ENCODE results near the gene RNU1-3.
"Not testable (repeated sequence)": the region's sequence is repeated elsewhere in the genome, so short reads cannot be mapped to it uniquely, and the experiment has no call there.

The RNU1-3 gene

DNA sequence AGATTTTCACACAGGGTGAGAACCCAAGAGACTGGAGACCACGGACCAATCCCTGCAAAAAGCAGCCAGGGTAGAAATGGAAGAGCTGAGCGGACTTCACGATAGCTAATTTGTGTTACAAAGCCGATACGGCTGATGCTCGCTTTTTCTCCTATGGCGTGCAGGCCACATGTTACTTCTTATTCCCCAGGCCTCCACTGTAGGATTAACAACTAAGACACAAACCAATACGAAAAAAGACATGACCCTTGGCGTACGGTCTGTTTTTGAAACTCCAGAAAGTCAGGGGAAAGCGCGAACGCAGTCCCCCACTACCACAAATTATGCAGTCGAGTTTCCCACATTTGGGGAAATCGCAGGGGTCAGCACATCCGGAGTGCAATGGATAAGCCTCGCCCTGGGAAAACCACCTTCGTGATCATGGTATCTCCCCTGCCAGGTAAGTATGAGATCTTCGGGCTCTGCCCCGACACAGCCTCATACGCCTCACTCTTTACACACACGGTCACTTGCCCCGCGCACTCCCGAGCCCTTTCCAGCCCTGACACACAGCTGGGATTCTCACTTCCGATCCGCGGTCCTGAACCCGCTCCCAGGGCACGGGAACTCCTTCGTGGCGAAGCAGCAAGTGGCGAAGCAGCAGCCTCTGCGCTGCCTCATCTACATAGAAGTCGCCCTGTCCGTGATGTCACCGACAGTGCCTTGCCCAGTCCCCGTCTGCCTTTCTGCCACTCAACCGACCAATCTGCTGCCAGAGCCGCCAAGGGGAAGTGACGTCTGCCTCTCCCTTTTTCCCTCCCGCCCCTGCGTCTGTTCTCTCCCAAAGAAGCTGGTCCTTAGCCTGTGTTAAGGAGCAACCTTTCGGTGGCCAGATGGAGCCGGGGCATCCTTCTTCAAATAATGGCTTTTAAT is at the start of gene RNU1-3:
Gene RNU1-3 (minus strand): TSS at position 447 of the 912 bp plus-strand sequence.
- not testable (repeated sequence) for H3K4me3 ChIP-seq (ENCODE audit: low read length)

- H3K4me3 ChIP-seq (ENCODE audit: low read length), result not testable (repeated sequence)
Observed at GRCh38 chr1:16713480-16713879, 46.7 kb upstream of the RNU1-3 start.

DNA sequence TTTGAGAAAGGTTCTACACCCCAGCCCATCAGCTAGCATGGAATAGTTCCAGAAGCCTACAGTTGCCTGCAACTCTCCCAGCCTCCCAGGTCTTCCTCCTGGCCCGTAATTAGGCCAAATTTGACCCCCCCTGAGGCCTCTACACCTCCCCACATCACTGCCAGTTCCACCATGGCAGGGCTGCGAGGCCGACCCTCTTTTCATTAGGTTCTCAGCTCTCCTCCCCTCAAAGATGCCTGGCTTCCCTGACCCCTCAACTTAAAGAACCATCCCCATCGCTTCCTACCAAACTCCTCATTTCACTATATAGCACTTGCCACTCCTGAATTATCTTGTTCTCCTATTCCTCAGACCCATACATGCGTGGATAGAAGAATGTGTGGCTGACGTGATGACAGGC is 46.2 kb upstream of the RNU1-3 start:
- not testable (repeated sequence) for H3K4me3 ChIP-seq (ENCODE audit: low read length)

- H3K4me3 ChIP-seq (ENCODE audit: low read length), result not testable (repeated sequence)
Observed at GRCh38 chr1:16712582-16712981, 45.8 kb upstream of the RNU1-3 start.

DNA sequence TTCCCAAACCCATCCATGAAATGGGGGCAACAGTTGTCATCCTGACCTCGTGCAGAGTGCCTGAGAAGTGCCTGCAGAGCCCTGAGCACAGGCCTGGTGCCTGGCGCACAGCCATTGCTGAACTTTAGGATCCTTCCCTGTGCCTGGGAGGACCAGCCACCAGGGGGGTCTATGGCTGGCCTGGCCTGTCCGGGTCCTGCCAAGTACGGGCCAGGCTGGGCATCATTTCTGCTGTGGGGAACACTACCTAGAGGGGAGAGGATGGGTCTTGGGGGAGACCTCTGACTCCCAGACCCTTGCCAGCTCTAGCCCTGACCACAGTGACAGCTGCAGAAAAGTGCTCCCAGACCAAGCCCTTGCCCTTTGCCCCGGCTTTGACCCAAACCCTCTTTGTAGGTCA is 45.4 kb upstream of the RNU1-3 start:
- H3K4me3 ChIP-seq (ENCODE audit: low read length), result not testable (repeated sequence)

DNA sequence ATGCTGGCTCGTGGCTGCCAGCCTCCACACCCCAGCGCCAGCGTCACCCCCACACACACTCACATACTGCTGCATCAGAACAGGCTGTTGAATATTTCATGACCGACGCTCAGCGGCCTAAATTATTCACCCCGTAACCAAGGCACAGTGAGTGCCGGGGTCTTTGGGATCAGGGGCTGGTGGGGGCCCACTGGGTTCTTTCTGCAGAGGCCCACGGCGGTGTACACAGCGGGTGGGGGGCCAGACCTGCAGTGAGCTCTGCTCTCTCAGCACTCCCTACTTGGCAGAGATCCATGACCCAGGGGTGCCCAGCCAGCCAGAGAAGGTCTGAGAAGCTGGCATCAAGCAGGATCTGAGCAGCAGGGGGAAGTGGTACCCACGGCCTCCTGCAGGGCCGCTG is 43.9 kb upstream of the RNU1-3 start:
- not testable (repeated sequence) for H3K4me3 ChIP-seq (ENCODE audit: low read length)

DNA sequence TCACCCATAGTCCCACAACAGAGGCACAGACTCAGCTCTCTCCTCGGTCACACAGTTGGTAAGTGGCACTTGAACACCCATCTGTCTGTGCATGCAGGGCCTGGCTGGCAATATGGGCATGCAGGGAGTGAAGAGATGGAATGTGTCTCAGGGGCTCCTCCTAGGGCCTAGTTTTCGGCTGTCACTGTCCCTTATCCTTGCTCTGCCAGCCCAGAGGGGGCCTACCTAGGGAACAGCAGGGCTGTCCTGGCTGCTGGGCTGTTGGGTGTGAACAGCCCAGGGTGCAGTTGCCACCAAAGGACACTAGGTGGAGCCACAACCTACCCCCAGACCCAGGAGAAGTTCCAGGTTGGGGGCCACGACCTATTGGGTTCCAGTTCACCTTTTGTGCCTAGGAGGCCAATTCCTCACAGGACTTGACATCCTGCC is 42.9 kb upstream of the RNU1-3 start:
- H3K4me3 ChIP-seq (ENCODE audit: low read length), result not testable (repeated sequence)

DNA sequence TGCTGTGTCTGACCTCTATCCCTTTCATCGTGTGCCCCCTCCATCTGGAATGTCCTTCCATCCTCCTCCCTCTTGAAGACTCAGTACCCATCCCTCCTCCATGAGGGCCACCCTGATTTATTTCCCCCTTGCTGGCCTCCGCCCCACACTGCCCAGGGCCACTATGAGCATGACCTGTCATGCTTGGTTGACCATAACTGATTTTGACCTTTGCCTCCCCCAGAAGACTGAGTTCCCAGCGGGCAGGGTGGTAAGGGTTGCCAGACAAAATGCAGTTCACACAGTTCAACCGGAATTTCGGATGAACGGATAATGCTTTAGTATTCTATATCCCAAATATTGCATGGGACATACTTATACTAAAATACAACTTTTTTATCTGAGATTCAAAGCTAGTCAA is 42.0 kb upstream of the RNU1-3 start:
- H3K4me3 ChIP-seq (ENCODE audit: low read length), result not testable (repeated sequence)

DNA sequence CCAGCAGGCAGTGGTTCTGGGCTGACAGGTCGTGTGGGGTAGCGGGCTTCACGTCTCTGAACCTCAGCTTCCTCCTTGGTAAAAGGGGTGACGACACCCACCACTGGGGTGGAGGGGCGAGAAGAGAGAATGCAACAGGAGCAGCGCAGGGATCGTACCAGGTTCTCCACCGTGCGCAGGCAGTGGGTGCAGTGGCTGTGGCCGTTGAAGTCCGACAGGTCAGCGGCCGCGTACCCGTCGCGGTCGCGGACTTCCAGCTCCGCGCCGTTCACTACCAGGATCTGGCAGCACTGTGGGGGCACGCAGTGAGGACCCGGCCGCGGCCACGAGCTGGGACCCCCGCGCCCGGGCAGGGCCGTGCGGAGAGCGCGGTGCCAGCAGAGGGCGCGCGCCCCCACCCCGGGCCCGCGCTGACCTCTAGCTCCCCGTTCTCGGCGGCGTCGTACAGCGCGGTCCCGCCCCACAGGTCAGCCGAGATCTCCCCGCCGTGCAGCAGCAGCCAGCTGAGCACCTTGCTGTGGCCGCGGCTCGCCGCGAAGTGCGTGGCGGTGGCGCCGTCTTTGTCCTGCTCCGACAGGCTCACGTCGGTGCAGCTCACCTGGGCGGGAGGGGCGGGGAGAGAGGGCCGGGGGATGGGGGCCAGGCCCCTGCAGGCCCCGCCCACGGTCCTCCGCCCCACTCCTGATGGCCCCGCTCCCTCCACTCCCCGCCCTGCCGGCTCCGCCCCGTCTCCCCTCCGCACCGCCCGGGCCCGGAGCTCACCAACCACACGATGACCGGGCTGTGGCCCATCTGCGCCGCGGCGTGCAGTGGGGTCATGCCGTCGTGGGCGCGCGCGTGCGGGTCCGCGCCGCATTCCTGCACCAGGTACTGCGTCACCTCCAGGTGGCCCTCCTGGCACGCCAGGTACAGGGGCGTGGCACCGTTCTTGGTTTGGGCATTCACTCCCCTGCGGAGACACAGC is 40.7 kb upstream of the RNU1-3 start:
- H3K4me3 ChIP-seq (ENCODE audit: low read length), result not testable (repeated sequence)

GRCh38 chr1:16706302-16706701 is 39.6 kb upstream of the RNU1-3 start:
- H3K4me3 ChIP-seq (ENCODE audit: low read length), result not testable (repeated sequence)

GRCh38 chr1:16704502-16705100 is 37.9 kb upstream of the RNU1-3 start:
- H3K4me3 ChIP-seq (ENCODE audit: low read length), result not testable (repeated sequence)

GRCh38 chr1:16704076-16704475 is 37.3 kb upstream of the RNU1-3 start:
- not testable (repeated sequence) for H3K4me3 ChIP-seq (ENCODE audit: low read length)

GRCh38 chr1:16703602-16704001 is 36.9 kb upstream of the RNU1-3 start:
- not testable (repeated sequence) for H3K4me3 ChIP-seq (ENCODE audit: low read length)

DNA sequence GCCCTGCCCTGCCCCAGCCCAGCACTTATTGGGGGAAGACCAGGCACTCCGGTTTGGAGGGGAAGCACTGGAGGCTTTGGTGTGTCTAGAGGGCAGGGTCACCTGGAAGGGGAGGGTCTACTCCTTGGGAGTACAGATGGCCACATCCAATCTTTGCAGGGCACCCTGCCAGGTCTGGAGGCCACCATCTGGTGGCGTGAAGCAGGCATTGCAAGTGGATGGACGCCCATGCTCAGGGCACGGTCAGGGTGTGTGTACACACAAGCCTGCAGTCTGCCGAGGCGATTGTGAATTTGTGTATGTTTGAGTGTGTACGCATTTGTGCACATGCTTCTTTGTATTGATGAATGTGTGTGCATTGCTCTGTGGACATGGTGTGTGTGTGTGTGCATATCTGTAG is 36.4 kb upstream of the RNU1-3 start:
- not testable (repeated sequence) for H3K4me3 ChIP-seq (ENCODE audit: low read length)

DNA sequence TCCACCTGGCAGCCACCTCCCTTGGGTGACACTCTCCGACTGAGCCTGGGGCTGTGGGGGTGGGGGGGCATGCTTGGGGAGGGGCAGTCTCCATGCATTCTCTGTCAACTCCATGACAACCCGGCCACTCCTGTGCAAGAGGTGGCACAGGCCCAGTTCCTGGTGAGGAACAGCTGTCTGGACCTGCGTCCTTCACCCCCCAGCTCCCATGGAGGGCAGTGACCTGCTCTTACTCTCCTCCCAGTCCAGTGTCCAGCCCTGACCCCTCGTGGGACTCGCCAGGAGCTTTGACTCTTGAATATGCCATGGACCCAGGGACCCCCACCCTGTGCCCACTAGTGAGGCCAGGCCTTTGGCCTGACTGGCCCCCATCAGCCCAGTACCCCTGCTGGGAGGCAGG is 35.5 kb upstream of the RNU1-3 start:
- H3K4me3 ChIP-seq (ENCODE audit: low read length), result not testable (repeated sequence)

- not testable (repeated sequence) for H3K4me3 ChIP-seq (ENCODE audit: low read length)
Observed at GRCh38 chr1:16701189-16701588, 34.4 kb upstream of the RNU1-3 start.

DNA sequence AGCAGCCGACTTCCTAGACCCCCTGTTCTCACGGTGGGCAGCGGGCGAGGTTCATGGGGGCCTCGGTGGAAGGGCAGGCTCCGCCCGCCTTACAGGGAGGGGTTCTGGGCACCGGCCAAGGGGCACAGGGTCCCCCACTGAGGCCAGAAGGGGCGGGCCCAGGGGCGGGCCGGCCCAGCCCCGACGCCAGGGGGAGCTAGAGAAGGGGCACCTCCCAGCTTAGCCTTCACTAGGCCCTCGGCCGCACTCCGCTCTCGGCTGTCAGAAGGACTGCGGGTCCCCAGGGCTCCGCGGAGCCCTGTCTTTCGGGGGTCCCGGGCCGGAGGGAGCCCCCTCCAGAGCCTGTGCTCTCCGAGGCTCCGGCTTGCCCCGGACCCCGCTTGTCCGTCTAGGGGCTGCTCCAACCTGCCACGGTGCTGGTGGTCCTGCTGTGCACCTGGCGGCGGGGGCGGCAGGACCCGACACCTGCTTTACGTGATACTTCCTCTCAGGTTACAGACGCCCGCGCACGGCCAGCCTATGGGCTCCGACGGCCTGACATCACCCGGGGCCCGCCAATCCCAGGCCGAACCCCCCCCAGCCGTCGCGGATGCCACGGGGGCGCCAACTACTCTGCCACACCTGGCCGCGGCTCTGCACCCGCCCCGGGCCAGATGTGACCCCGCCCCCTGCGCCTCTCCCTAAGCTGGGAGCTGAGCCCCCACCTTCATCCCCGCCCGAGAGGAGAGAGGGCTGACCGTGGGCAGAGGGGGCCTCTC is 33.6 kb upstream of the RNU1-3 start:
- not testable (repeated sequence) for H3K4me3 ChIP-seq (ENCODE audit: low read length)

- not testable (repeated sequence) for H3K4me3 ChIP-seq (ENCODE audit: low read length)
Observed at GRCh38 chr1:16699440-16699839, 32.7 kb upstream of the RNU1-3 start.

DNA sequence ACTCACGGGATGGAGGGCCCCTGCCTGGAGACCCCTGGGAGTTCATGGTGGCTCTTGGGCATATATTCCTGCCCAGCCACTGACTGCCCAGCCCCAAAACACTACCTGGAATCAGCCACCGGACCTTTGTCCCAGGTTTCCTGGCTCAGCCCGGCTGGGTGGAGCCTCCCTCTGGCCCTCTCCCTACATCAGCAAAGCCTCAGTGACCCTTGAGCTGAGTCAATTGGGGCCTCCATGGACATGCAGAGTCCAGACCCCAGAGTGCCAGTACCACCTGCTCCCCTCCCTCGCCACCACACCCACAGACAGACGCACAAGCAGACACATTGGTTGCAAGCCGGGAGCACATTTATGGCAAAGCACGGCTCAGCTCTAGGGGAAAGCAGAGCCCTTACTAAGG is 30.4 kb upstream of the RNU1-3 start:
- not testable (repeated sequence) for H3K4me3 ChIP-seq (ENCODE audit: low read length)

DNA sequence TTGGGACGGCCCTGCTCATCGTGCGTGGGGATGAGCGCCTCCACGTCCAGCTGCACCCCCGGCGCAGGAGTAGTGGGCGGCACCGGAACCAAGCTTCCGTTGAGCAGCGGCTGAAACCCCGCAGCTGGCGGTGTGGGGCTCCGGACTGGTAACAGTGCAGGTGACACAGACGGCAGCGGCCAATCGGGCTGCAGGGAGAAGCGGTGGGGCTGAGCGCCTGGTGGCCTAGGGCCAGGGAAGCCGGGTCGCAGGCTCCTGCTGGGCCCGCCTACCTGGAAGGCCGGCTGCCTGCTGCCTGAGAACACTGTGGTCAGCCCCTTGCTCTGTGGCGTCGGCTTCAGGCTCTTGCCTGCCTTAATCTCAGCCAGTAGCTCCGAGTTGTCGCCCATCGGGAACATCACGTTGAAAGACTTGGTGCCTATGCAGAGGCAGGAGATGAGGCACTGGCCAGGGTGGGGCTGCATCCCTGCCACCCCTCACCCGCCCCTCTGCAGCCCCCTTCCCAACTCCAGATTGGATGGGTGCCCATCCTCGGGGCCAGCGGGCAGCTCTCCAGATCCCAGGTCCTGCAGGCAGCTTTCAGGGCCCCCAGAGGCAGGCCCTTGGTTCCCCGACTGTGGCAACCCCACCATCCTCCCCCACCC is 29.9 kb upstream of the RNU1-3 start:
- not testable (repeated sequence) for H3K4me3 ChIP-seq (ENCODE audit: low read length)

All from GM08714 (cell line).